ENCODE measurements around the gene TNNI3.
A peak's percentile ranks its signal among the peaks of the same experiment; 100 is the strongest.

Gene TNNI3

GRCh38 chr19:55146078-55146704 is 11.3 kb downstream of the TNNI3 start:
- peak; percentile 55 for DNase-seq

- no peak for DNase-seq
These were observed 12.3 kb downstream of the TNNI3 start for GRCh38 chr19:55145232-55145631.

- DNase-seq = no peak
These were observed 15.8 kb downstream of the TNNI3 start for GRCh38 chr19:55141696-55142095.

- no peak for DNase-seq
These were observed 19.6 kb downstream of the TNNI3 start for GRCh38 chr19:55137915-55138314.

GRCh38 chr19:55136399-55137102 is 21.0 kb downstream of the TNNI3 start:
- DNase-seq = no peak

- DNase-seq = no peak
These were observed 22.8 kb downstream of the TNNI3 start for GRCh38 chr19:55134736-55135135.

- no peak for DNase-seq
These were observed 23.7 kb downstream of the TNNI3 start for GRCh38 chr19:55133639-55134444.

GRCh38 chr19:55132453-55133129 is 24.9 kb downstream of the TNNI3 start:
- DNase-seq = no peak

- no peak for DNase-seq
These were observed 26.1 kb downstream of the TNNI3 start for GRCh38 chr19:55131421-55131820.

- DNase-seq = no peak
These were observed 38.5 kb downstream of the TNNI3 start for GRCh38 chr19:55119053-55119452.

GRCh38 chr19:55118401-55118991 is 39.0 kb downstream of the TNNI3 start:
- no peak for DNase-seq

- DNase-seq = peak; percentile 98
These were observed 39.7 kb downstream of the TNNI3 start for GRCh38 chr19:55117663-55118391.

- DNase-seq = no peak
These were observed 40.5 kb downstream of the TNNI3 start, which contains the start of gene PPP1R12C for GRCh38 chr19:55116859-55117662. Gene PPP1R12C, minus strand, starts transcription at chr19:55117637. Its CDS starts 94 bp downstream, at chr19:55117543.

GRCh38 chr19:55116232-55116858 is 41.2 kb downstream of the TNNI3 start:
- no peak for DNase-seq

GRCh38 chr19:55115446-55116065 is 42.0 kb downstream of the TNNI3 start:
- DNase-seq = no peak

- no peak for DNase-seq
These were observed 42.9 kb downstream of the TNNI3 start for GRCh38 chr19:55114566-55115145.

- no peak for DNase-seq
These were observed 43.9 kb downstream of the TNNI3 start for GRCh38 chr19:55113570-55114039.

GRCh38 chr19:55112777-55113569 is 44.6 kb downstream of the TNNI3 start:
- no peak for DNase-seq
